GM18517 (cell line): ENCODE results near the gene APBA3.

Source experiments
- ATAC-seq: cut with Tn5 transposase; IDR thresholded peaks from one replicate; pipeline ENCODE4 v1.9.1; 2021; ENCODE audit warnings: mild to moderate bottlenecking, moderate library complexity; ENCODE audit not compliant: unreplicated experiment

Gene APBA3

DNA sequence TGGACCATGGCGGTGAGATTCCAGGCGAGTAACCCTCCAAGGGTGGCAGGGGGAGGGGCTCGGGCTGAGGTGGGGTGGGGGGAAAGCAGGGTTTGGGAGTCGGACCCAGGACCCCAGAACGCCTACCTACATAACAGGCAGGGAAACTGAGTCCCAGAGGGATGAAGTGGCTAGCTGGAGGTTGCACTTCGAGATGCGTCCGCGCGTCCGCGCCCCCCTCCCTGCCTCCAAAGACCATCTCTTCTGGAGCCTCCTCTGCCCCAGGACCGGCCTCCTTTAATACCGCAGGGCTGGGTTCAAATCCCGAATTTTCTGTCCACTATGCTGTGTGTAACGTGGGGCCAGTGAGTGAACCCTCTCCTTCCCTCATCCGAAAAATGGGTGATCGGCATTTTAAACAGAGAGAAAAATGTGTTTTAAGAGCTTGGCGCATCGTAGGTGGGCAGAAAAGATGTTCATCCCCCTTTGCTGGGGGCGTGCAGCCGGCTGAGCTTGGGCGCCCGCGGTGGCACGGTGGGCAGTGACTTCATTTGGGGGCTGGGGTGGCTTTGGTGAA is 39.5 kb downstream of the APBA3 start:
- ATAC-seq, result no peak

GRCh38 chr19:3721131-3721886 is 40.2 kb downstream of the APBA3 start:
- ATAC-seq, result no peak

DNA sequence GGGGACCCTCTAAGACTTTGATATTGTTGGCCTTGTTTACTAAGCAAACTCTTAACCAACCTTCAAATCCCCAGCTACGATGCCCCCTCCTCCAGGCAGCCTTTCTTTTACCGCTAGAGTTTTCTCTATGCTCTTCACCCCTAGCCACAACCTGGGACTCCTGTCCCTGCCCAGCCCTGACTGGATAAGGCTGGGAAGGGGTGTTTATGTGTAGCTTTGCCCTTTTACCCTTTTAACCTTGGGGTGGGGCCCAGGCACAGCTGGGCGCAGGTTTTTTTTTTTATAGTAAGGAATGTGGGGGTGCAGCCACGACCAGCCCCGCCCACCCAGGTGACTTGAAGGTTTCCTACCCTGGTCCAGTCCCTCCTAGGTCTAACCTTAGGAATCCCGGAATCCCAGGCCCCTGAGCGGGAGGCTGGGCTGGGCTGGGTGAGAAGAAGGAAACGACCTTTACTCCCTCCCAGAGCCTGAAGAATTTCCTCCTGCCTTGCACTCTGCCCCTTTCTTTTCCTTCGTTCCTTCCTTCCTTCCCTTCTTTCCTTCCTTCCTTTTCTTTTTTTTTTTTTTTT is 41.1 kb downstream of the APBA3 start:
- no peak for ATAC-seq

- no peak for ATAC-seq
Measured at GRCh38 chr19:3719868-3720267, 41.6 kb downstream of the APBA3 start.

- no peak for ATAC-seq
Measured at GRCh38 chr19:3716147-3716668, 45.3 kb downstream of the APBA3 start.

DNA sequence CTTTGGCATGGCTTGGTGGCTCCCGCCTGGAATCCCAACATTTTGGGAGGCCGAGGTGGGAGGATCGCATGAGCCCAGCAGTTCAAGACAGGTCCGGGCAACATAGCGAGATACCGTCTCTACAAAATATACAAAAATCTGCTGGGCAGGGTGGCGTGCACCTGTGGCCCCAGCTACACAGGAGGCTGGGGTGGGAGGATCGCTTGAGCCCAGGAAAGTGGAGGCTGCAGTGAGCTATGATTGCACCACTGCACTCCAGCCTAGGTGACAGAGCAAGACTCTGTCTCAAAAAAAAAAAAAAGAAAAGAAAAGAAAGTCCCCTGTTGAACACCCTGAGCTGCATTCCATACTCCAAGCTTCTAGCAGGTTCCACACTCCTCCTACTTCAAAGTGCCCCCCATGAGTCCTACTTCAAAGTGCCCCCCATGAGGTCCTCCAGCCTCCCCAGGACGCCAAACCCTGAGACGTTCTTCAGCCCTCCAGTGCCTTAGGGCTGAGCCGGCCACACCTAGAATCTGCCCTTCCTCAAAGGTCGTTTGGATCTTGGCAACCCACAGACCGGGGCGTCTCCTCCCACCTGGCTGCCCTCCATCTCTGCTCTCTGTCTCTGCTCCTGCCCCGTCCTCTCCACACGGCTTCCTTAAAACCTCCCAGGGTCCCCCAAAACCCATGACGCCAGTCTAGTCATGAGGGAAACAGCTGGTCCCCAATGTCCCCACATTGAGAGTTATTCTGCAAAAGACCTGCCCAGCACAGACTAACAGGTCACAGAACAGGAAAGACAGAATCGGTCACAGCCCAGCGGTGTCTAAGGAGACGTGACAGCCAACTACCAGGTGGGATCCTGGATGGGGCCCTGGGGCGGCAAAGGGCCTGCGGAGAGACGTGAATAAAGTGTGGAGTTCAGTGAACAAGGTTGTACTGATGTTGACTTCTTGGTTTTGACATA is 48.6 kb downstream of the APBA3 start:
- no peak for ATAC-seq

GRCh38 chr19:3710265-3710812 is 51.2 kb downstream of the APBA3 start:
- no peak for ATAC-seq

DNA sequence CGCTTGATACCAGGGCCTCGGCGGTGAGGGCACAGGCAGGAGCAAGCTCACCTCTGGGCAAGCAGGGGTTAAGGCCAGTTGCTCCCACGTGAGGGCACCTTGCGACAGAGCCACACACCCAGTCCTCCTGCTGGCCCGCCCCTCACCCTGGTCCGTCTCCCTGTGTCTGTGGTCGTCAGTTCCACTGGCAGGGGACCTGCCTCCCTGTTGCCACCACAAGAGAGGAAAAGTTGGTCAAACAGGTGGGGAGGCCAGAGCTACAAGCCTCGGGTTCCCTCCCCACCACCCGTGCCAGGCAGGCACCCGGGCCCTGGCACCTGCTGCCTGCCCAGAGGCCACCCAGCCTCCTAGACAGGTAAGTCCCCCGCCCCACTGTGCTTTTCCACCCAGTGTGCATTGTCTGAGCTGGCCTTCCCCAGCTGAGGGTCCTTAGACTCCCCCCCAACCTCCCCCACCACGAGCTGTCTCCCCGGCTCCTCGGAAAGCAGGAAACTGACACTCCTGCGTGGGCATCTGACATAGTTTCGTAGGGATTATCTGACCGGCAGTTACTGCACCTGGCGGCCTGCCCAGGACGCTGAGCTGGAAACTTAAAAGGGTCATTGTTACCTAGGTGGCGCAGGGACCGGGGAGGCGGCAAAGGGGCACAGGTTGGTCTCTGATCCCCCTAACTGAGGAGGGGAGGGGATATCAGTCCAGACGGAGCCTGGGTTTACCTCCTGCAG is 53.1 kb downstream of the APBA3 start, which contains the start of gene TJP3:
Gene TJP3, plus strand, starts transcription at position 178 of the 725 bp plus-strand sequence. CDS start 20,049 bp downstream, outside the sequence.
- no peak for ATAC-seq

DNA sequence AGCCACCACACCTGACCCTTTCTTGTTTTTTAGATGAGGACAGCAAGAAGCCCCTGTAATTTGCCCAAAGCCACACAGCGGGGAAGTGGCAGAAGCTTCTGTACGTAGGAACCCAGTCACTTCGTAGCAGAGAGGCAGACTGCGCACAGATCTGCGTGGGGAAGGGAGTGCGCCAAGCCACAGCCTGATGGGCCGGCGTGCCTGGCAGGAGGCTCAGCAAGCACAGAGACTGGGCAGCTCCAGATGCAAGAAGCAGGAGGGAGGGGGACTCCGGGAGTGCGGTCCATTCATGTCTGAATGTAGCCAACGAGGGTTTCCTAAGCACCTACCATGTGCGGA is 53.7 kb downstream of the APBA3 start:
- no peak for ATAC-seq

DNA sequence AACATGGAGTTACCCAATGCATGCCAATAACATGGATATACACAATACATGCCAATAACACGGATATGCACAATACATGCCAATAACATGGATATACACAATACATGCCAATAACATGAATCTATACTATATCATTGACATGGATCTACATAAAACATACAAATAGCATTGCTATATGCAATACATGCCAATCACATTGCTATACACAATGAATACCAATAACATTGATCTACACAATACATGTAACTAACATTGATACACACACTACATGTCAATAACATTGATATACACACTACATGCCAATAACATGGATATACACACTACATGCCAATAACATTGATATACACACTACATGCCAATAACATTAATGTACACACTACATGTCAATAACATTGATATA is 60.3 kb downstream of the APBA3 start:
- ATAC-seq, result no peak
